ENCODE results near the gene AWAT2.

The AWAT2 gene

GRCh38 chrX:70049925-70050324 lies at the start of gene AWAT2:
TSS of gene AWAT2 (minus strand) at chrX:70049938. CDS start at chrX:70049932, 6 bp downstream.
- H3K4me1 ChIP-seq (ENCODE audit: low read length): no peaks in the 10 kb centered on the region
- H3K79me2 ChIP-seq (ENCODE audit: low read length): no peaks in the 10 kb centered on the region
- H2AFZ ChIP-seq (ENCODE audit: low read depth, low read length): no peak within 1 kb of the TSS
- no peak within 1 kb of the TSS for H3K27ac ChIP-seq (ENCODE audit: low read length)
- no peak for TF ChIP-seq CTCF (IDR thresholded peaks at IDR 0.05; ENCODE audit: low read depth, low read length)
- no peak for TF ChIP-seq EZH2phosphoT487 (IDR thresholded peaks at IDR 0.05; ENCODE audit: low read depth)
- no peak within 1 kb of the TSS for H3K9ac ChIP-seq (ENCODE audit: low read length)
- no peak within 1 kb of the TSS for H3K4me3 ChIP-seq (ENCODE audit: low read length)
- no peaks in the 10 kb centered on the region for H4K20me1 ChIP-seq (ENCODE audit: insufficient read depth, low read length)
- no peaks in the 10 kb centered on the region for H3K36me3 ChIP-seq (replicated peaks; ENCODE audit: low read depth, low read length)
- H3K4me2 ChIP-seq (ENCODE audit: low read length): no peak within 1 kb of the TSS
- no peaks in the 10 kb centered on the region for H3K9me3 ChIP-seq (ENCODE audit: insufficient read depth, low read length)
- H3K27me3 ChIP-seq (ENCODE audit: low read depth, low read length): no peaks in the 10 kb centered on the region

GRCh38 chrX:70096052-70096451 lies 46.3 kb upstream of the AWAT2 start:
- H3K9ac ChIP-seq (ENCODE audit: low read length): no peak overlapping the region
- no peak overlapping the region for H2AFZ ChIP-seq (ENCODE audit: low read depth, low read length)
- no peak overlapping the region for H3K27ac ChIP-seq (ENCODE audit: low read length)
- TF ChIP-seq CTCF (IDR thresholded peaks at IDR 0.05; ENCODE audit: low read depth, low read length) (no peak), EZH2phosphoT487 (IDR thresholded peaks at IDR 0.05; ENCODE audit: low read depth) (no peak)
- no peaks in the 10 kb centered on the region for H3K36me3 ChIP-seq (replicated peaks; ENCODE audit: low read depth, low read length)
- H4K20me1 ChIP-seq (ENCODE audit: insufficient read depth, low read length): no peaks in the 10 kb centered on the region
- H3K79me2 ChIP-seq (ENCODE audit: low read length): no peaks in the 10 kb centered on the region
- H3K27me3 ChIP-seq (ENCODE audit: low read depth, low read length): no peaks in the 10 kb centered on the region
- H3K4me2 ChIP-seq (ENCODE audit: low read length): no peak overlapping the region
- H3K9me3 ChIP-seq (ENCODE audit: insufficient read depth, low read length): no peaks in the 10 kb centered on the region
- H3K4me1 ChIP-seq (ENCODE audit: low read length): no peaks in the 10 kb centered on the region
- H3K4me3 ChIP-seq (ENCODE audit: low read length): no peak overlapping the region

- Histone ChIP-seq H4K20me1 (ENCODE audit: insufficient read depth, low read length) (no peaks in the 10 kb centered on the region), H3K36me3 (replicated peaks; ENCODE audit: low read depth, low read length) (no peaks in the 10 kb centered on the region), H3K4me3 (ENCODE audit: low read length) (no peak overlapping the region), H3K79me2 (ENCODE audit: low read length) (no peaks in the 10 kb centered on the region), H3K4me2 (ENCODE audit: low read length) (no peak overlapping the region), H3K9me3 (ENCODE audit: insufficient read depth, low read length) (no peaks in the 10 kb centered on the region), H2AFZ (ENCODE audit: low read depth, low read length) (no peak overlapping the region), H3K27me3 (ENCODE audit: low read depth, low read length) (no peaks in the 10 kb centered on the region), H3K4me1 (ENCODE audit: low read length) (no peaks in the 10 kb centered on the region), H3K9ac (ENCODE audit: low read length) (no peak overlapping the region), H3K27ac (ENCODE audit: low read length) (no peak overlapping the region)
- no peak for TF ChIP-seq EZH2phosphoT487 (IDR thresholded peaks at IDR 0.05; ENCODE audit: low read depth)
- TF ChIP-seq CTCF (IDR thresholded peaks at IDR 0.05; ENCODE audit: low read depth, low read length): no peak
These were observed 42.5 kb upstream of the AWAT2 start for GRCh38 chrX:70092247-70092646.

- Histone ChIP-seq H2AFZ (ENCODE audit: low read depth, low read length) (no peak overlapping the region), H3K4me2 (ENCODE audit: low read length) (no peak overlapping the region), H3K9ac (ENCODE audit: low read length) (no peak overlapping the region), H4K20me1 (ENCODE audit: insufficient read depth, low read length) (no peaks in the 10 kb centered on the region), H3K79me2 (ENCODE audit: low read length) (no peaks in the 10 kb centered on the region), H3K27me3 (ENCODE audit: low read depth, low read length) (no peaks in the 10 kb centered on the region), H3K36me3 (replicated peaks; ENCODE audit: low read depth, low read length) (no peaks in the 10 kb centered on the region), H3K27ac (ENCODE audit: low read length) (no peak overlapping the region), H3K4me3 (ENCODE audit: low read length) (no peak overlapping the region), H3K9me3 (ENCODE audit: insufficient read depth, low read length) (no peaks in the 10 kb centered on the region), H3K4me1 (ENCODE audit: low read length) (no peaks in the 10 kb centered on the region)
- TF ChIP-seq CTCF (IDR thresholded peaks at IDR 0.05; ENCODE audit: low read depth, low read length) (no peak), EZH2phosphoT487 (IDR thresholded peaks at IDR 0.05; ENCODE audit: low read depth) (no peak)
These were observed 40.0 kb upstream of the AWAT2 start for GRCh38 chrX:70089604-70090297.

All from OCI-LY3 (cell line).